Measurements from ENCODE around the gene CPNE6.

- no peak for TF ChIP-seq CTCF (IDR thresholded peaks at IDR 0.05)
- TF ChIP-seq POLR2AphosphoS5 (IDR thresholded peaks at IDR 0.05), result no peak
- TF ChIP-seq POLR2A (IDR thresholded peaks at IDR 0.05), result no peak
Measured at GRCh38 chr14:24069411-24069735, 2.0 kb upstream of the CPNE6 start.
